GM12872 (cell line): ENCODE data around the gene LHX5.

Experiments
- CTCF ChIP-seq: IDR thresholded peaks from 3 replicates; pipeline ENCODE4 v1.5.1; 2011; ENCODE audit warnings: low read depth, mild to moderate bottlenecking, low read length, moderate library complexity; ENCODE audit not compliant: insufficient read depth

LHX5 gene

GRCh38 chr12:113453330-113453729, 18.3 kb downstream of the LHX5 start:
- TF ChIP-seq CTCF: no peak

DNA sequence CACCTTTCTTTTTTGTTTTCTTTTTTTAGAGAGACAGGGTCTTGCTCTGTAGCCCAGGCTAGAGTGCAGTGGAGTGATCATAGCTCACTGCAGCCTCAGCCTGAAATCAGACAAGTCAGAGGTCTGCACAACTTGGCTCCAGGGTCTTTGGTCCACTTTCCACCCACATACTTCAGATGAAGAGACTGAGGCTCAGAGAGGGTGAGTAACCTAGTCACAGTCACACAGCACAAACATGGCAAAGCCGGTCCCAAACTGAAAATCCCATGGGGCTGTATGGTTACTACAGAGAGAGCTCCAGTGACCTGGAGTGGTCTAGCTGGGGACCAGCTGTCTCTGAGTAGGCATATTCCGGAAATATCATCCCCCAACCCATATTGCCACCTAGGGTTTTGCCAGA, 19.2 kb downstream of the LHX5 start:
- no peak for TF ChIP-seq CTCF

DNA sequence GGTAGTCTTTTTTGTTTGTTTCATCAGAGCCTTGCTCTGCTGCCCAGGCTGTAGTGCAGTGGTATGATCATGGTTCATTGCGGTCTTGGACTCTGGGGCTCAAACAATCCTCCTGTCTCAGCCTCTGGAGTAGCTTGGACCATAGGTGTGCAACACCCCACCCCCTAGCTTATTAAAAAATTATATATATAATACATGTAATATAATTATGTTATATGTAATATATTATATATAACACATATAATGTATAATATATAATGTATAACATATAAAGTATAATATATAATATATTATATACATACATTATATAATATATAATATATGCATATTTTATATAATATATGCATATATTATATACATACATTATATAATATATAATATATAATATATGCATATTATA, 21.8 kb downstream of the LHX5 start:
- TF ChIP-seq CTCF: no peak

DNA sequence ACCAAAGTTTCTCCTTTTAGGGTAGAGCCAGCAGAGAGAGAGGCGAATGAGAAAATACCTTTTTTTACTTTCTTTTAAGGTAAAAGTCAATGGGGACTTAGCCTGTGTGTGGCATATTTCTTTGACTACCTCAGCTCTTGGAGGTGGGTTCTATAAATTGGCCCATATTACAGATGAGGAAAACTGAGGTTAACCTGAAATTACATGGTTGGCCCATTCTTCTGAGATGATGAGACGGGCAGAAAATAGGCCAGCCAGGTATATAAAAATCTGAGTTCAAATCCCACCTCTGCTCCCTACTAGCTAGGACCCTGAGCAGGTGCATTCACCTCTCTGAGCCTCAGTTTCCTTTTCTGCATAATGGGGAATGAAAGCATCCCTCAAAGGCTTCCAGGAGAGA, 22.4 kb downstream of the LHX5 start:
- TF ChIP-seq CTCF: no peak

GRCh38 chr12:113448873-113449272, 22.8 kb downstream of the LHX5 start:
- no peak for TF ChIP-seq CTCF

GRCh38 chr12:113445544-113446171, 26.0 kb downstream of the LHX5 start:
- no peak for TF ChIP-seq CTCF

DNA sequence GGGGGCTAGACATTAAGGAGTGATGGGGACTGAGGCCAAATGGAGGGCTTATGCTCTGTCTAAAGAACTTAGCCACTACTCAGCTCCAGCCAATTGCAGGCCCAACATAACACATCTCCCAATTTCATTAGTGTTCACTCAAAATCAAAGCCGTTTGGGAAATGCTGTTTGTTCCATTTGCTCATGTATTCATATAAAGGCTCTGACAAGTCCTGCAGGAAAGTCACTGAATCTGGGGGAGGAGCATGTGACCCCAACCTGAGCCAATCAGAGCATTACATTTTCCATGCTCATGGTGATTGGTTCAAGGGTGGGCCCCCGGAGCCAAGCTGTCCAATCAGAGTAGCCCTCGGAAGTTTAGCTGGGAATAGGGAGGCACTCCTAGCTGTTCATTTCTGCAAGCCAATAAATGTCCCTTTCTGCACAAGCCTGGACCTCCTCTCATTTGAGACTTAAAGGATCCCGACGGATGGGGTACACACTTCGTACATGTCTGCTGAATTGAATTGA, 28.6 kb downstream of the LHX5 start:
- TF ChIP-seq CTCF: no peak
